Left renal cortex interstitium (tissue), 4 donors: Measurements from ENCODE around the gene DSC2. TPM values are rescaled to one million over a fixed set of nuclear protein-coding genes. Genes with fewer than 3 reads are reported as not detected.
"Not testable (repeated sequence)": the region's sequence is repeated elsewhere in the genome, so short reads cannot be mapped to it uniquely, and the experiment has no call there.

Source experiments
- DNase-seq, 4 donors: peaks; one replicate each; pipeline ENCODE4 v3.0.0-alpha.2; 2013; ENCODE audit warnings: low read depth in 4 of 4, low spot score in 2 of 4, missing footprints in 1 of 4
- polyA plus RNA-seq, 4 donors: library from polyadenylated mRNA; unstranded; fragments of 120-200 nt; gene quantifications; one replicate each; pipeline ENCODE4 v1.2.1, GENCODE V29; 2013; ENCODE audit not compliant: insufficient read length in 4 of 4

Gene DSC2
- 10 to 100 TPM; 34.2 to 49.5 (median 42.4) TPM for polyA plus RNA-seq

DNA sequence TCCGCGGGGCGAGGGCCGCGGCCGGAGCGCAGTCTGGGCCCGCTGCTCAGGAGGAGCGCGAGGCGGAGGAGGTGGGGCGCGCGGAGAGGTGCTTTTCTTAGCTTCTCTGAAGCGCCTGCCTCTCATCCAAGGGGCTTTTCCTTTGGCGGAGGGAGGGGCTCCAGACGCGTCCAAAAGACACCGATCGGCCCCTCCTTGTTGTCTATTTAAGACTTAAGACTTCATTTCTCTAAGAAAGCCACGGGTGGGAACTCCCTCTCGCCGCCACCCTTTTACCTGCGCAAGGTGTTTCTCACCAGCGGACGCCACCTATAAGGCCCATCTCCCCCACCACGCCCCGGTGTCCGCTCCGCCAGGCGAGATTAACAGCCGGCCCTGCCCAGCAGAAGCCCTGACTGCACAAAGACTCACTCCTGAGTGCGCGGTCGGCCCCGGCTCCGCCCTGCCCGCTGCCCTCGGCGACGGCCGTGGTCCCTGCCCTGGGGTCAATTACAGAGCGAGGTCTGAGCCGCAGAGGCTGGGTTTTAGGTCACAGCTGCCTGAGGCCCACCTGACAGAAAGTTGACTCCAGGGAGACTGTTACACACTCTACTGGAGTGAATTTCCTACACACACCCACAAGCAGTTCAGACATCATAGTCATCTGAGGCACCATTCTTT, at the start of gene DSC2:
Gene DSC2, minus strand, starts transcription at position 397 of the 660 bp plus-strand sequence. CDS start 450 bp downstream, outside the sequence.
- DNase-seq = peak; percentile 20 to 41 (median 22)

DNA sequence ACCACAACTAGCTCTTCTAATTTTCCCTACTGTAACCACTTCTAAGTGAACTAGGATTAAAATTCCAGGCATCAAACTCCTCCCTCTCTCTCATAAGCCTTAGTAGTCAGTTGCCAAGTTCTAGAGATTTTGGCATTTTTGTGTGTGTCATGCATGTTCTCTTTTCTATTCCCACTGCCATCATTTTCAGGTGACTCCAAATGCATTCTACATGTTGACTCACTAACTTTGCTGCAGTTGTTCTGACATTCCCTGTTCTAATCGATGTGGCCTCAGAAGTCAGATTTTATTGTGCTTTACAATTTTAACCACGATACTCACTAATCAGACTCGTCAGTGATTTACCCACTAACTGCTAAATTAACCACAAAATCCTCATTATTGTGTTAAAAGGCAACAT, 47.1 kb upstream of the DSC2 start:
- no peak for DNase-seq

GRCh38 chr18:31148600-31148999, 46.4 kb upstream of the DSC2 start:
- no peak for DNase-seq

DNA sequence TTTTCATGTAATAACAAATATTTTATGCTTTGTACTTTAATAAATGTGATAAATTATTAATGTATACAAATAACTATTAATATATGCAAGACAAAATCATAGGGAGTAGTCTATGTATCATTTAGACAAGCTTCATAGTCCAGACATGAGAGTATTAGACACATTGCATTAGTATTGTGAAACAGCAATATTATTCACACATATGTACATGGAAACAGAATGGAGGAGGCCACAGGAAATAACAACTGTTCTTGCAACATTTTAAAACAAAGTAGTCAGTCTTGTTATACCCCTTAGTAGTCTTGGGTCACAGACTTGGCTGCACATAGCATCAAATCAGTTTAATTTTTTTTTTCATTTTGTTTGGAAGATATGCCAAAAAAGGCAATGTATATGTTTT, 44.6 kb upstream of the DSC2 start:
- no peak for DNase-seq

- no peak for DNase-seq
These were observed 40.8 kb upstream of the DSC2 start for GRCh38 chr18:31143025-31143424.

DNA sequence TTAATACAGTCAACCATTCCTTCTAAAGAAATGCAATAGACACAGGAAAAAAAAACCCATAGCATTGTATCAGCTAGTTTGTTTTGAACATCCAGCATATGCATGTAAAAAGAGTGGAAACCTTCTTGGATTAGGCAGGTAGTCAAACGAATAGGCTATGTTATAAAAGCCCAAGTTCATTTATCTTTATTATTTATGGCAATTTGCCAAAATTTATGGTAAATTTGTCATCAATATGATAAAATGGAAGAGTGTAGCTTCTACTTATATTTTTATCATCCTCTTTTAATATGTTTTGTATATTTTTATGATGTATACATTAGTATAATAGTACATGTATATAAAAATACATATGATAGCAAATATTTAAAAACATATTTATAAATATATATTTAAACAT, 36.5 kb upstream of the DSC2 start:
- DNase-seq = no peak

- DNase-seq = no peak
These were observed 32.8 kb upstream of the DSC2 start for GRCh38 chr18:31134988-31135529.

- DNase-seq = no peak
These were observed 27.3 kb upstream of the DSC2 start for GRCh38 chr18:31129398-31130115.

DNA sequence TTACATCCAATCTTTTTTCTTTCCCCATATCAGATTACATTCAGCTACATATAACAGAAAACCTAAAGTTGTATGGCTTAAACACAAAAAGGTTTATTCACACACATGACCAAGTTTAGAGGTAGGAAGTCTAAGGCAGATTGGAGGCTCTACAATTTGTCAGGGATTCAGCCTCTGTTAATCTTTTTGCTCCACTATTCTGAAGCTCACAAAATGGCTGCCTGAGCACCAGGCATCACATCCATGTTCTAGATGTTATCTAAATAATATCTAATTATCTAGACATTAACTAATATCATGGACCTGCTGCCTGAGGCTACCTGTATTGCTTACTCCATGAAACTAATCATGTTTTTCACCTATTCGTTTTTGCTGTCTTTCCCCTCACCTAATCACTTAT, 23.7 kb upstream of the DSC2 start:
- DNase-seq = no peak

- DNase-seq = not testable (repeated sequence)
These were observed 20.9 kb upstream of the DSC2 start for GRCh38 chr18:31123125-31123524.

GRCh38 chr18:31120594-31120993, 18.4 kb upstream of the DSC2 start:
- DNase-seq = no peak

- DNase-seq = no peak
These were observed 14.8 kb upstream of the DSC2 start for GRCh38 chr18:31116853-31117595.

GRCh38 chr18:31112804-31113203, 10.6 kb upstream of the DSC2 start:
- no peak for DNase-seq

GRCh38 chr18:31105733-31106132, 3.5 kb upstream of the DSC2 start:
- no peak for DNase-seq

- DNase-seq = no peak
These were observed 2.2 kb upstream of the DSC2 start for GRCh38 chr18:31104444-31104843.

DNA sequence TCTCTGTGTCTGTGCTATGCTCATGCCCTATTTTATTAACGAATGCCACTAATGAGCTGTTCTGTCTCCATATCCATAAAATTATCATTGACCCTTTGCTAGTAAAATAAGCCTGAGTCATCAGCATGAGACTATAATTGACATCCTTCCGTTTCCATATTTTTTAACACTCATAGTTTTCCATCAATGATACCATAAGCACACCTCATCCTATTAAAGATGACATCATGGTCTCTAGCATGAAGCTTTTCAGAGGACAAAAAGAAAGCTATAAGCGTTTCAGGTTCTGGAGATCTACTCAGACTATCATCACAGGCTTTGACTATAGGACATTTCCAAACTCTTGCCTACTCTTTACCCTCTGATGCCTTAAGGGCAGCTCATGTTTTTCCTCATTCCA, 1.2 kb upstream of the DSC2 start:
- no peak for DNase-seq

- no peak for DNase-seq
These were observed 720 bp upstream of the DSC2 start for GRCh38 chr18:31102941-31103340.

- peak; percentile 11 to 34 (median 28) for DNase-seq
These were observed 817 bp downstream of the DSC2 start for GRCh38 chr18:31101183-31102024.

GRCh38 chr18:31100436-31101182, 1.6 kb downstream of the DSC2 start:
- peak; percentile 18 to 55 (median 22) for DNase-seq
